GM18519 (cell line): Measurements from ENCODE around the gene SPANXN2.
"Not testable (repeated sequence)": the region's sequence is repeated elsewhere in the genome, so short reads cannot be mapped to it uniquely, and the experiment has no call there.

ENCODE experiments used
- ATAC-seq: cut with Tn5 transposase; IDR thresholded peaks from one replicate; pipeline ENCODE4 v1.9.1; 2021; ENCODE audit warnings: mild to moderate bottlenecking, moderate library complexity; ENCODE audit not compliant: unreplicated experiment, low FRiP score

SPANXN2 gene, protein sequence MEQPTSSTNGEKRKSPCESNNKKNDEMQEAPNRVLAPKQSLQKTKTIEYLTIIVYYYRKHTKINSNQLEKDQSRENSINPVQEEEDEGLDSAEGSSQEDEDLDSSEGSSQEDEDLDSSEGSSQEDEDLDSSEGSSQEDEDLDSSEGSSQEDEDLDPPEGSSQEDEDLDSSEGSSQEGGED

DNA sequence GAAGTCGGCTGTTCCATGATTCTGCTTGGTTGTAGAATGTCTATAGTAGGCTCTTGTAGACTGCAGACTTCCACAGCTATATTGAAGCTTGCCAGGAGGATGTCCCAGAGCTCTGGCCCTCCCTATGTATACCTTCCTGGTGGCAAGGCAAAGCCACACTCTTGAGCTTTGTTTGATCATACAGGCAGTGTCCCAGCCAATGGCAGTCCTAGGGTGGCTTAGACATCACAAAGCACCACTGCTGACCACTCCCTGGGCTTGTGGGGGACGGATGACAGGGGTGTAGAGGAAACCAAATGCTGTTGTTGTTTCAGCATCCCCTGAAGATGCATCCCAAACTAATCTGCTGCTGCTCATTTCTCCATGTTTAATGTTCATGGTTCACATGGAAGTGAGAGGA lies at the start of gene SPANXN2:
SPANXN2 (minus strand) TSS at position 101 of the 400 bp plus-strand sequence; CDS start at position 17, 84 bp downstream.
- not testable (repeated sequence) for ATAC-seq

DNA sequence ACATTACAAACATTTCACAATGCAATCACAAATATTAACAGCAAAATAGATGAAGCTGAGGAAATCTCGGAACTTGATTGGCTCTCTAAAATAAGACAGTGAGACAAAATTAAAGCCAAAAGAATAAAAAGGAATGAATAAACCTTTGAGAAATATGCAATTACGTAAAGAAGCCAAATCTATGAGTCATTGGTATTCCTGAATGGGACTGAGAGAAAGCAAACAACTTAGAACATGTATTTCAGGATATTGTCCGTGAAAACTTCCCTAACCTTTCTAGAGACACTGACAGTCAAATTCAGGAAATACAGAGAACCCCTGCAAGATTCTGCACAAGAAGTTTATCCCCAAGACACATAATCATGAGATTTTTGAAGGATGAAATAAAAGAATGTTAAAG lies 48.4 kb upstream of the SPANXN2 start:
- ATAC-seq, result no peak

DNA sequence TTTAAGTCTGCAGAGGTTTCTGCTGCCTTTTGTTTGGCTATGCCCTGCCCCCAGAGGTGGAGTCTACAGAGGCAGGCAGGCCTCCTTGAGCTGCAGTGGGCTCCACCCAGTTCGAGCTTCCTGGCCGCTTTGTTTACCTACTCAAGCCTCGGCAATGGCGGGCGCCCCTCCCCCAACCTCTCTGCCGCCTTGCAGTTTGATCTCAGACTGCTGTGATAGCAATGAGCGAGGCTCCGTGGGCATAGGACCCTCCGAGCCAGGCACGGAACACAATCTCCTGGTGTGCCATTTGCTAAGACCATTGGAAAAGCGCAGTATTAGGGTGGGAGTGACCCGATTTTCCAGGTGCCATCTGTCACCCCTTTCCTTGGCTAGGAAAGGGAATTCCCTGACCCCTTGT lies 47.2 kb upstream of the SPANXN2 start:
- ATAC-seq, result not testable (repeated sequence)

DNA sequence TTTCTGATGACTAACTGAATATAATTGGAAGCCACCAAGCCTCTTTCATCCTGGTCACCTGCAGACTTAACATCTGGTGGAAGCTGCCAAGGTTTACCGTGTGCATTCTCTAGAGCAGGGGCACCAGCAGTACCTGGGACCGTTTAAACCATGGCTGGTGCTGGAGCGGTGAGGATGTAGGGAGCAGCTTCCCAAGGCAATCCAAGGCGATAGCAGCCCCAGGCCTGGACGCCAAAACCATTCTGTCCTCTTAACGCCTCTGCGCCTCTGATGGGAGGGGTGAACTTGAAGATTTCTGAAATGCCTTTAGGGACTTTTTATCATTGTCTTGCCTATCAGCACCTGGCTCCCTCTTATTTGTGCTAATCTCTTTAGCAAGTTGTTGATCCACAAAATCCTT lies 37.3 kb upstream of the SPANXN2 start:
- ATAC-seq, result no peak

DNA sequence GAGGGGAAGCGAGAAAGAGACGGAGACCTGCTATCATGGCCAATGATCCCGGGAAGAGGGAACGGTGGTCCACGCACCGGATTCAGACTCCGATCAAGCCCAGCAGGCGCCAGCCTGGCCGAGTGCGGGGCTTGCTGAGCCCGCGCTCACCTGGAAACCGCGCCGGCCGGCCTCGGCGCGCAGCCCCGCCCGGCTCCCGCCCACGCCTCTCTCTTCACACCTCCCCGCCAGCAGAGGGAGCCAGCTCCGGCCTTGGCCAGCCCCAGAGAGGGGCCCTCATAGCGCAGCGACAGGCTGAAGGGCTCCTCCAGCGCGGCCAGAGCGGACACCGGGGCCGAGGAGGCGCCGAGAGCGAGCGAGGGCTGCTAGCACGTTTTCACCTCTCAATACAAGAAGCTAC lies 36.8 kb upstream of the SPANXN2 start:
- no peak for ATAC-seq

DNA sequence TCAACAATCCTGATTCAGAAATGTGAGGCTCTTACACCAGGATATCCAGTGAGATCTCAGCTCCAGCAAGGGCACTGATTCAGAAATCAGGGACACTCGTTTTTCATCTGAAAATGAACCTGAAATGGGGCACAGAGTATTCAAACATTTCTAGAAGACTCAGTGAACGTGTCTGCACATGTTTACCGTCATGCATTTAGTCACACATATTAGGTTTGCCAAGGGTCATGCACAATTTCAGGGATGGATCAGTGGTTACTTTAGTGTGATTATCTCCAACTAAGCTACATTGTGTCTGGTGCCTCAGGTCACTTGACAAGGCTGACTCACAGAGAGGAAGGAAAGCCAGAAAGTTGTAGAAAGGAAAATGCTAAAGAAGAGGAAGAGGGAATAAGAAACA lies 33.6 kb upstream of the SPANXN2 start:
- no peak for ATAC-seq

DNA sequence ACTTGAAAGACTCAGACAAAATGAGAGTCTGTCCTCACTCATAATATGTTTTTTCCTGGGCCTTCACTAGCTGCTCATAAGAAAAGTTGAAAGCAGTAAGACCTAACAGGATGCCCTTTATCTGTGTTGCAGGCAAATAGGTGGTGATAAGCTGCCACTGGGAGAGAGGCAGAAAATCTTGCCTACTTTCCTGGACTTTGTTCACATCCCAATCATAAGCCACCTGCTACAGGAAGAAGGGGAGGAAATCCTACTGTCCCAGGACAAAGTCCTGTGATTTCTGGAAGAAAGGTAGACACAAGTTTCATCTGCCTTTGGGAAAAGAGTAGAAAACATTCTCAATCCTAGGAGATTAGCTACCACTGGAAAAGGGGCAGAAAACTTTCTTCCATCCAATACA lies 13.3 kb upstream of the SPANXN2 start:
- no peak for ATAC-seq

DNA sequence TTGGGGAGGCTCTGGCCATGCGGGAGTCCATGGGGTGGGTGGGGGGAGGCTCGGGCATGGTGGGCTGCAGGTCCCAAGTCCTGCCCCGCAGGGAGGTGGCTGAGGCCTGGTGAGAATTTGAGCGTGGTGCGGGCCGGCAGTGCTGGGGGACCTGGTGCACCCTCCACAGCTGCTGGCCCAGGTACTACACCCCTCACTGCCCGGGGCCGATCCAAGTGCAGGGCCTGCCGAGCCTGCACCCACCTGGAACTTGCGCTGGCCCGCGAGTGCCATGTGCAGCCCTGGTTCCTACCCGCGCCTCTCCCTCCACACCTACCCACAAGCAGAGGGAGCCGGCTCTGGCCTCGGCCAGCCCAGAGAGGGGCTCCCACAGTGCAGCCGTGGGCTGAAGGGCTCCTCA lies 5.7 kb upstream of the SPANXN2 start:
- no peak for ATAC-seq

DNA sequence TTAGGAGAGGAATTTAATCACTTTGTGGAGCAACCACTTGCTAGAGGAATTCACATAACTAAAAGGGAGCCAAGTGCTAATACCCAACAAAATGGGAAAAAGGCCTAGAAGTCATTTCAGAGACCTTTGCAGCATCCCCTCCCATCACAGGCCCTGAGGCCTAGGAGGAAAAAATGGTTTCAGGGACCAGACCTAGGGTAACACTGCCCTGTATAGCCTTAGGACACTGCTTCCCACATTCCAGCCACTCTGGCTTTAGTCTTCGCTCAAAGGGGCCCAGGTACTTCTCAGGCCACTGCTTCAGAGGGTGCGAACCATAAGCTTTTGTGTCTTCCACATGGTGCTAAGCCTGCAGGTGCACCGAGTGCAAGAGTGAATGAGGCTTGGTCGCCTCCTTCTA lies 19.1 kb downstream of the SPANXN2 start:
- no peak for ATAC-seq

DNA sequence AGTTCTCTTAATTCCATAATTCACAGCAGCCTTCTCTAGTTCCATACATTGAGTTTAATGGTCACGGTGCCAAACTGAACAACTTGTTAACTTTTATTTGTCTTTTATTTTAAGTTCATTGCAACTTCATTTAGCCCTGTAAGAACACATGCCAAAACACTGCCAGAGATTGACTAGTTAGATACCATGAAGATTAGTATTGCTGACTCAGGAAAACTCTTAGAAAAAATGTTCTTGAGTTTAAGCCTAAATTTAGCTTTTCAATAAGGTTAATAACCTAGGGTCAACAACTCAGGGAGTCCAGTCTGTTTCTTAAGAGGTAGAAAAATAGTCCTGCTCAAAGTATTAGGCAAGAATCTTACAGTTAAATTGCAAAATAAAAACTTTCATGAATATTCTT lies 25.7 kb downstream of the SPANXN2 start:
- no peak for ATAC-seq

DNA sequence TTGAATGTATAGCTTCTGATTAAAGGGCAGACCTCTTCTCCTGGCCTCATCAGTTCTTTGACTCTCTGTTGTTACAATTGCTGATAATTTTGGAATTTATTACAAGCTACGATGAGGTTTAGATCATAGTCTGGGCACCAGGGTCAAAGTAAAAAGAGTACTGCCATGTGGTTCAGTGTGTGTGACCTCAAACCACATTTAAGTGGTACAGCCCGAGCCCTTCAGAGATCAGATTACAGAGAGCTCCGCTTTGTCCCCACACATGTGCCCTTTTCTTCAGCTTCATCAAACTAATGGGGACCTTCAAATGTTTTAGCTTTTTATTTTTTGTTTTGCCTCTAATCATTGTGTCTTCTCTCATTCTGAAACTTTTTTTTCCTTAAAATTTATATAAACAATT lies 37.1 kb downstream of the SPANXN2 start:
- no peak for ATAC-seq

DNA sequence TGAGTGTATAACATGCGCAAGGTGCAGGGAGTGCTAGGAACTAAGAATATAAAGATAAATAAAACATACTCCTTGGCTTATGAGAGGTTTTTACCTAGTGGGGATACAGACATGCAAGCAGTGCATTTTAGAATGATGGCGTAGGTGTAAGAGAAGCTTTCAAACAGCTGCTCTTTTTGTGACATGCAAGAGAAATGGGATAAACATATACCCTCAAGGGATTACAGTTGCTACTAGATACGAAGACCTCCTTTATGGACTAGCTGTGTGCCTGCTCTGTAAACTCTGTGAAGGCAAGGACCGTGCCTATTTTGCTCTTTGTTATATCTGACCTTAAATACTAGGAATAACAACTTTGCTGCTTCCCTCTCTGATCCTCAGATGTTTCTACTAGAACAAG lies 45.6 kb downstream of the SPANXN2 start:
- ATAC-seq, result no peak

DNA sequence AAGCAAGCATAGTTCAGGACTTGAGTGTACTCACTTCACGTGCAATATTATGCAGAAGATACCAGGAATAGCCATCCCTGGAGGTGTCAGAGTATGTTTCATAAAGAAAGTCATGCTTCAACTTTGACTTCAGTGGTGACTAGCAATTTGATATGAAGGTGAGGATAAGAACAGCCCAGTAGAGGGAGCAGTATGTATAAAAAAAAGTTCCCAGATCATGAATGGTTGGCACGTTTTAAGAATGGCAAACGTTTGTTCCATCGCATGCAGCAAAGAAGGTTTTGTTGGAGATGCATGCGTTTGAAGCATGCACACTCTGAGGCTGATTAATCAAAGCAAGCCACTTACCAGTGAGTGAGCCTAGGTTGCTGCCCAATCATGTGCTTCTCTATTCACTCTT lies 51.2 kb downstream of the SPANXN2 start:
- no peak for ATAC-seq

DNA sequence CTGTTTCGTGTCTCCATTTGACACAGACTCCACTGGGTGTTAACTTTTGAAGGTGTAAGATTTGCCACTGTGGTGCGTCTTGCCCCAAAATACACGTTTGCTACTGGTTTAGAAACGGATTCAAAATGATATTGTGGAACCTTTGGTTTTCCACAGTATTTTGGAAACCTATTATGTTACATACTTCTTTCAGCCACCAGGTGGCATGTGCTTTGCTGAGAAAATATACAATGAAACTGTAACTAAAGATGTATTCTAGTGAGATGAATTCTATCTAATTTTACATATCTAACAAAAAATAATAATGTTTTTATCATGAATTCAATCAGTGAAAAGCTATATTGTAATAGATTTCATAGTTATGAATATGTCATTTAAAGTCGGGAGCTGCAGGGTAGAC lies 56.2 kb downstream of the SPANXN2 start:
- no peak for ATAC-seq

DNA sequence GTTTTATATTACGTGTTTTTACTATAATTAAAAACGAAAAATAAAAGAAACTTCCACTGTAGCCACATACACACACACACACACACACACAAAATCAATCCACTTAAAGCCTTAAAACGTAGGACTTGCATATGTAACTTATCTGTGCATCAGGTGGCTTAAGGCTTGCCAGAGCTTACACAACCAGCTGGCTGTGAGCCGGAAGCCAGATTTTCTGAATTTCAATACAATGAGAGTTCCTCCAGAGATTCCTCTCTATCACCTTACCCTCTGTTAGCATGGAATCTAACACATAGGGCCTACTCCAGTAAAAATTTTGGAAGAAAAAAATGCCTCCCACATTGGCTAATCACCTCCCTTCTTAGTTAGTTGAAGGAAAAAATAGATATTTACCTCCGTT lies 56.8 kb downstream of the SPANXN2 start:
- ATAC-seq, result no peak
